ENCODE measurements around the gene TRPV4. TPM values are rescaled to one million over a fixed set of nuclear protein-coding genes. Genes with fewer than 3 reads are reported as not detected.

The TRPV4 gene
- total and polyA plus RNA-seq, 9 of the 15 experiments (the other 6 are each of a cell fraction or from before 2014, with no cell fraction given): 0.13 TPM; not detected in 8

- TF ChIP-seq PATZ1 (CRISPR knock-in tag; IDR thresholded peaks at IDR 0.05; ENCODE audit: borderline replicate concordance) (no peak), MGA (IDR thresholded peaks at IDR 0.05) (no peak)
Observed at GRCh38 chr12:109741970-109742703, 91.1 kb downstream of the TRPV4 start (continued).
